ENCODE data around the gene FHOD3.

Gene FHOD3

DNA sequence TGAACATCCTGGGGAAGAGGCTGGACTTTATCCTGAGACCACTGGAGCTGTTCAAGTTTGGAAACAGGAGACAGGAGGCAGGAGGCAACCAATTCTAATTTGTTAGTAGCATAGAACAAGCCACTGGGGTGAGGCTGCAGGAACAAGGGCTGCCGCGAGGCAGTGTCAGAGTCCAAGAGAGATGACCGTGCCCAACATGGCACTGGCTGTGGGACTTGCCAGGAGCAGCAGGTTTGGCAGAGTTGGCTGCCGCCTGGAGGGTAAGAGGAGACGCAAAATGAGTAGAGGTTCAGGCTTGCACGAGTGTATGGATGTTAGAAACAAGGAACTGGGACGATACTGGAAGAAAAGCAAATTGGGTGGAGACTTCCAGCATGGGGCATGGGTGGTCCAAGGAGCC, 362.8 kb downstream of the FHOD3 start:
- DNase-seq (ENCODE audit: low read depth in 2 of 2): no peak

DNA sequence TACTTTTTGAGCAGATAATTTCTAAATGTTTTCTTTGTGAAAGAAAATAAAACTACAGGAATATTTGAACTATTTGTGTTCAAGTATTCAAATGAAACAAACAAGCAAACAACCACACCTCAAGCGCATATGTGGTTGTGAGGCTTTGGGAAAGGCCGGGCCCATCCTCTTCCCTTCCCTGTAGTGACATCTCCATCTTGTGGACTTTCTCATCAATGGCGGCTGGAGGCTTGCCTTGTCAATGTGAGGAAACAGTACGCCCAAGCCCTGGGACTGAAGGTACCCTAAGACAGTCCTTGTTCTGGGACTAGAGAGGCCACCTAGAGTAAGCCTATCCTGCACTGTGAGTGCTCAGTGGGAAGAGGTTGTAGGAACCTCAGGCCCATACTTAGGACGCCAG, 364.5 kb downstream of the FHOD3 start:
- no peak for DNase-seq (ENCODE audit: low read depth in 2 of 2)

- DNase-seq (ENCODE audit: low read depth in 2 of 2): no peak
Observed at GRCh38 chr18:36663312-36663711, 365.8 kb downstream of the FHOD3 start.

DNA sequence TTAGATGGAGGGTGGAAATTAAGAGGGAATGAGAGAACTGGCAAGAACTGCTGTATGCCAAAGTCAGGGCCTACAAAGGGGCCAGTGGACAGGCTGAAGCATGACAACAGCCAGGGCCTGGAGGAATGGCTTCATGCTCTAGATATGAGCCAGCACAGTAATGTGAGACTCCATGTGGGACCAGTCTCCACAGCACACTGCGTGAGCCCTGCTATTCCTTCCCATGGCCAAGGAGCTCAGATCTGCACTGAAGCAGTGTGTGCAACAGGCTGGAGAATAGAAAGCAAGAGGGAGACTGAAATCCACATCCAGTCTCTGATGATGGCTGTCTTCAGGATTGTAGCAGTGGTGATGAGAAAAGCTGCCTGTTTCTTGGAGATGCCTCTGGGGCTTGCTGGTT, 368.4 kb downstream of the FHOD3 start:
- DNase-seq (ENCODE audit: low read depth in 2 of 2): no peak

- no peak for DNase-seq (ENCODE audit: low read depth in 2 of 2)
Observed at GRCh38 chr18:36667811-36668210, 370.3 kb downstream of the FHOD3 start.

GRCh38 chr18:36668349-36668748, 370.8 kb downstream of the FHOD3 start:
- no peak for DNase-seq (ENCODE audit: low read depth in 2 of 2)

DNA sequence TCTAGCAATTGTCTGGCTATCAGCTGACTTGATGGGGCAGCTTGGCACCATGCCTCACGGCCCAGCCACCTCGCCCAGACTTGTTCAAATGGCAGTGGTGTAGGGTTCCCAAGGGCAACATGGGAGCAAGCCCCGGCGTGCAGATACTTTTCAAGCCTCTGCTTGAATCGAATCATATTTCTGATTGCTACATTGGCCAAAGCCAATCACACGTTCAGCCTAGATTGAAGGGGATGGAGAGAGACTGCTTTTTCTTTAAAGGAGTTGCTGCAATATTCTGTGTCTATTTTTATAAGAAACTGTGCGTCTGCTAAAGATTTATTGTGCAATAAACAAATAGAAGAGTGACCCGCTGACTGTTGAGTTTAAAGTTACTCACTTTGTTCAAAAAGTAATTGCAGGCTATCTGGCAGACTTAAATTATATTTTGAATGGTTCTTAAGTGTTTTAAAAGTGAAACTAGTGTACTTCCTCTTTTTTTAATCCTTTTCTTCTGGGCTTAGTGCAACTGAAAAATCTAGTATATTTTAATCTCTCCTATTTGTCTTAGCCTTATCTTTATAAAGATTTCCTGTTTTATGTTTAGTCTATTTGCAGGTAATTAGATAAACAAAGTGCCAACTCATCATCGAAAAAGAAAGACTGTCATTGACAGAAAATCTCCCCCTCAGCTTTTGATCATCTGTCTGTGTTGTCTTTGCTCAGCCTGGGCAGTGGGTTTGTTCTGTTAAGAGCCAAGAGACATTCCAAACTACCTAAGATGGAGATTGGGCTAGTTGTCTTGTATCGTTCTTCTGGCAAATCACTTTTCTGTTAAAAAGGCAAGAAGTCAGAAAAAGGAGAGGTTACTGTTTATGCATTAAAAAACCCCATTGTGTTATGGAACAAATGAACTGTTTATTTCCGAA, 375.2 kb downstream of the FHOD3 start:
- DNase-seq (ENCODE audit: low read depth in 2 of 2): no peak

DNA sequence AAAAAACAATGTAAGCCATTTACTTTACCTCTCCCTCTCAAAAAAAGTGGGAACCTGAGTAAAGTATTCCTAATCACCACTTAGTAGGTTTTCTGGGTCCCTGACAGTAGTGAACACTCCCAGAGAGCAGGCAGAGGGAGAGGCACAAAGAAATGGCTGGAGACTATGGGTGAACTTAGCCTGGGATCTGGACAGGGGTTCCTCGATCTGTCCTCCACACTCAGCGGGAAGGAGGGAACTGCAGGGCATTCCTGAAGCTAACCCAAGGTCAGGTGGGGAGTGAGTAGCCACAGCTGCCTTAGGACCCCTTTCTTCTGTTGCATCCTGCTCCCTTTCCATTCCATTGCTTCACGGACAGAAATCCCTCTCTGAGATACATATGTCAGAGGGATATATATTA, 375.9 kb downstream of the FHOD3 start:
- DNase-seq (ENCODE audit: low read depth in 2 of 2): no peak

- no peak for DNase-seq (ENCODE audit: low read depth in 2 of 2)
Observed at GRCh38 chr18:36675076-36675475, 377.6 kb downstream of the FHOD3 start.

GRCh38 chr18:36675542-36675941, 378.0 kb downstream of the FHOD3 start:
- DNase-seq (ENCODE audit: low read depth in 2 of 2): no peak

DNA sequence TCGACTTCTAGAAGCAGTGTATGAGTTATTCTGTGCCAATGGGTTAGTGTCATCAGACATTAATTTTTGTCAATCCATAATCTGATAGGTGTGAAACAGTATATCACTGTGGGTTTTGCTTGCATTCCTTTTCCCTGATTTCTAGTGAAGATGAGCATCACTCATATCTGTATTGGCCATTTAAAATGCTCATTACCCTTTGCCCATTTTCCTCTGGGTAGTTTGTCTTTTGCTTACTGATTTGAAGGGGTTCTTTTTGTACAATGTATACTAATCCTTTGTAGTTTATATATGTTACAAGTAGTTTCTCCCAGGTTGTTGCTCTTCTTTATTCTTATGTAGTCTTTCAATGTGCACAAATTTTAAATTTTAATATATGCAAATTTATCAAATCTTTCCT, 379.1 kb downstream of the FHOD3 start:
- DNase-seq (ENCODE audit: low read depth in 2 of 2): no peak

DNA sequence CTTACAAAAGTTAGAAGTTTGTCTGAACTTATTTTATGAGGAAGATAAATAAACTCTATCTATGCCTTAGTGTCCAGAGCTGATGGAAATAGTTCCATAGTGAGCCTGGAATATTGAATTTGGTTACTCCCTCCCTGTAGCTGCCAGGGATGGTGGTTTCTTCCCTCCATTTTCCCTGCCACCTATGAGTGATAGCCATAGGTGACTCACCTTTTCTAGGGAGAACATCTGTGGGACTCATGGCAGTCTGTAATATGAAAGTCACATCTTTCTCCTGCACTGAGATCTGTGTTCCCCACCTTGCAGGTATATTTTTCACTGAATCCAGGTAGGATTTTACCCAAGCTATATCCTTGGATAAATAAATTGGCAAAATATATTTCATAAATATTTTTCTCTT, 382.5 kb downstream of the FHOD3 start:
- DNase-seq (ENCODE audit: low read depth in 2 of 2): no peak

GRCh38 chr18:36685580-36685979, 388.1 kb downstream of the FHOD3 start:
- no peak for DNase-seq (ENCODE audit: low read depth in 2 of 2)

- no peak for DNase-seq (ENCODE audit: low read depth in 2 of 2)
Observed at GRCh38 chr18:36688020-36688965, 390.8 kb downstream of the FHOD3 start.

- no peak for DNase-seq (ENCODE audit: low read depth in 2 of 2)
Observed at GRCh38 chr18:36692371-36692770, 394.9 kb downstream of the FHOD3 start.

DNA sequence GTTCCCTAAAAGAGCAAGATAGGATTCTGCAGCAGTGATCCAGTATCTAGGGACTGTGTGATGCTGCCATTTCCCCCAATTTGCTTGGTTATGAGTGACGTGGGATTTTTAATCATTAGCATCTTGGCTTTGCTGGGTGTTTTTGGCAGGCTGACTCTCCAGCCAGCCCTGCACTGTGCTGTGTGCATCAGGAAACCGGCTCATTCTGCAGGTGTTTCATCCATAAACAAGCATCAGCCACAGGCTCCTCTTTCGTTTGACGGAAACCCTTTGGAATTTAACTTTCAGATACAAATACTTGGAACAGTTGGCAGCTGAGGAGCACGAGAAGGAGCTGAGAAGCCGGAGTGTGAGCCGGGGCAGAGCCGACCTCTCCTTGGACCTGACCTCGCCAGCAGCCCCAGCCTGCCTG, 395.4 kb downstream of the FHOD3 start:
- DNase-seq (ENCODE audit: low read depth in 2 of 2): no peak

- DNase-seq (ENCODE audit: low read depth in 2 of 2): no peak
Observed at GRCh38 chr18:36693931-36694620, 396.6 kb downstream of the FHOD3 start.

DNA sequence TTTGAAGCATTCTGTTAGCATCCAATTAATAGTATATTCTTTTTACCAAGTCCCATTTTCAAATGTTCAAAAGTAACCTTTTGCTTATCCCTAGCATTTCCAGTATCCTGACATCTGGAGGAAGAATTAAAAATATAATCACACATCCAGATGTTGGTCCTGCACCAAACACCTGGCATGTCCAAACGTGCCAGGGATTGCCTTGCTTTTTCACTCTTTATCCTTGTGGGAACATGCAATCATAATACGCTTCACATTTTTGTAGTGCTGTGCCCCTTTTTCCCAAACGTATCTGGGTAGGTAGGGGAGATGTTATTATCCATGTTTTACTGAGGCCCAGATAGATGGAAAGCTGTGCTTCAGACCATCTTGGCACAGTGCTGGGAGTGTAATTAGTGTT, 398.3 kb downstream of the FHOD3 start:
- no peak for DNase-seq (ENCODE audit: low read depth in 2 of 2)

- no peak for DNase-seq (ENCODE audit: low read depth in 2 of 2)
Observed at GRCh38 chr18:36697905-36698304, 400.4 kb downstream of the FHOD3 start.

DNA sequence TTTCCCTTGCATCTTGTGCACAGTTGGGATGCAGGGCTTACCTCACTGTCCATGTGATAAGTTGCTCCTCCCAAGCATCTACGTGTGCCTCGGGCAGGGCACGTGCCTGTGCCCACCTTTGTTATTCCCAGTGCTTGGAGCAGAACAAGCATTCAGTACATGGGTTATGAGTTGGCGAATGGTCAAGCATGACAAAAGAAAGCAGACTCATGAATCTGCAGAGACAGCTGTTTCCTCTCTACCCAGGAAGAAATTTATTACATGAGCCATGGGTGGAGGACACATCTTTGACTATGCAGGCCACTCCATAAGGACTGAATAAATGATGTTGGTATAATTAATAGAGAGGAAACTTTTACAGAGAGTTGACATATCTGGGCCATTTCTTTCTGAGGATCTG, 403.4 kb downstream of the FHOD3 start:
- no peak for DNase-seq (ENCODE audit: low read depth in 2 of 2)

DNA sequence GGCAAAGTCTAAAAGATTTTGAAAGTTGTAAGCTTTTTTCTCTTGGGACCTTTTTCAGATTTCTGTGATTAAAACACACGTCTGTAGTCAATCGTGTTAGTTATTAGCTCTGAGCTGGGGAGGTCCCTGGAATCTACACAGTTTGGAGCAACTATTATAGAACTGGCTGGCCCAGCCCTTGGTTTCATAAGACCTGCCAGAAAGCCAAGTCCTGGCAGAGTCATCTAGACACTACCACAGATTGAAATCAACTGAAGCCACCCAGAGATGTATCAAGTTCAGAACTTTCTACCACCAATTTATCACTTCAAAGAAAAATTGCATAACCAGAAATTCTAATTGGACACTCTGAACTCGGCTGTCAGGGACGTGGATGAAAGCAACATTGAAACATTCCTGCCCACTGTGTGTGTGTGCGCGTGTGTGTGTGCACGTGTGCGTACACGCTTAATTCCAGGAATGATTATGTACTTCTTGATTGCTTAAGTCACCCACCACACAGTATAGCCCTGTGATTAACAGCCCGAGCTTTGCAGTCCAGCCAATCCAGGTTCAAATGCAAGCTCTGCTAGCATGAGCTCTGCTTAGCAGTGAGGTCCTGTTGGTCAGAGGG, 405.0 kb downstream of the FHOD3 start:
- no peak for DNase-seq (ENCODE audit: low read depth in 2 of 2)

GRCh38 chr18:36704156-36704555, 406.6 kb downstream of the FHOD3 start:
- DNase-seq (ENCODE audit: low read depth in 2 of 2): no peak

All from stimulated activated CD8-positive, alpha-beta memory T cell treated with anti-CD3 and anti-CD28 coated beads, Interleukin-7, amount 100 ng/mL, for 4 hours (primary cell).